ENCODE data around the gene RBM43. TPM values are rescaled to one million over a fixed set of nuclear protein-coding genes. Genes with fewer than 3 reads are reported as not detected.

RBM43 gene
- total RNA-seq, 1 donor from 2014 or later = 4.8 TPM

DNA sequence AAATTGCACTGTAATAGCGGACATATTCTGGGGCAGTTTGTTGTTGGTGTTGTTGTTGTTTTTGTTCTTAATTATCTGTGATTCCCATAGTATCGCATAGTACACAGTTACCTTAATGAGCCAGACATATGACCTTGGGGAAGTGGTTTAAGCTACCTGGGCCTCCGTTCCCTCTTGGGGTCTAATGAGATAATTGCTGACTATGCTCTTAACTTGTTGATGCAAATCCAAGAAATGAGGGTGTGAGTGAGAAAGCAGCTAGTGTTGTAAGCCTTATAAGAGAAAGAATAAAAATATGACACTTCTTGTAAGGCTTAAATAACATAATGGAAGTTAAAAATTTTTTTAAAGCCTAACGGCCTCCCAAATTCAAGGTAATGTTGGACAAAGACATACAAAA, 20.7 kb upstream of the RBM43 start:
- ATAC-seq (ENCODE audit: low read depth) (no peak), DNase-seq (no peak)
- Mint-ChIP-seq H3K27me3 (no peaks in the 10 kb centered on the region), H3K9me3 (no peaks in the 10 kb centered on the region), H3K4me1 (peaks cover 25% of the 10 kb centered on the region), H3K36me3 (ENCODE audit: low read depth) (peaks cover 51% of the 10 kb centered on the region), H3K4me3 (no peak overlapping the region), H3K27ac (no peak overlapping the region)
- intact Hi-C loops (cut with micrococcal nuclease) = no loop called here
- POLR2A ChIA-PET = no interaction called here
- no peak for TF ChIP-seq CTCF (IDR thresholded peaks at IDR 0.05)
- CTCF ChIA-PET = no interaction called here

DNA sequence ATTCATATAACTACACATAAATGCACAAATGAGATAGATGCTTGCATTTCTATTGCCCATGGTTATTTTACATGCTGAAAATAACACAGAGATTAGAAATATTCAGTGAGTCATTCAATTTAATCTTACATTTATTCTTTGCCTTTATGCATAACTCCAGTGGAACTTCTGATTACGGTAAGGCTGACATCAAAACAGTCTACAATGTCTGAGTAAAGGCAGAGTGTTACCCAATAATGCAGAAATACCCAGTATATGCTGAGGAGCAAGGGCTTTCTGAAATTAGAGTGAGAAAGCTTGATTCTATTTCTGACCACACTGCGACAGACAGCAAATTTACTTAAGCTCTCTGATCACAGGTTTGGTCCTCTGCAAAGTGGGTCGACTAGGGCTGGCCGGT, 18.6 kb upstream of the RBM43 start:
- peaks cover 68% of the 10 kb centered on the region for H3K36me3 Mint-ChIP-seq (ENCODE audit: low read depth)
- ATAC-seq (ENCODE audit: low read depth) = no peak

DNA sequence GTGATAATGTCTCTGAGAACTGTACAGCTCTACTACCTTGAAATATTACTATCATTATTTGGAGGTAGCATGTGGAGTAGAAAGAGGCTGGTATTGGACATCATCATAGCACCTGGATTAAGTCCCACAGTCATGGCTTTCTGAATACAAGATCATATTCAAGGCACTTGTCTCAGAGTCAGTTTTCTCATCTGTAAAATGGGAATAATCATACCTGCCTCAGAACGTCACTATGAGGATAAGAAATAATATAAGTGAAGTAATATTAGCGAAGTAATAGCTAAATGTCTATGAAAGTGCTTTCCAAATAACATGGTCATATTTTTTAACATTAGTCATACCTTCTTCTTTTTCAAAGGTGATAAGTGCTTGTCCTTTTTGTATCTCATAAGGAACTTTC, 16.8 kb upstream of the RBM43 start:
- Mint-ChIP-seq H3K9me3 (no peaks in the 10 kb centered on the region), H3K4me1 (no peaks in the 10 kb centered on the region), H3K36me3 (ENCODE audit: low read depth) (peaks cover 82% of the 10 kb centered on the region), H3K27me3 (no peaks in the 10 kb centered on the region), H3K4me3 (no peak overlapping the region), H3K27ac (no peak overlapping the region)
- TF ChIP-seq CTCF (IDR thresholded peaks at IDR 0.05) = no peak
- POLR2A ChIA-PET = no interaction called here
- CTCF ChIA-PET = no interaction called here
- DNase-seq = no peak
- intact Hi-C loops (cut with micrococcal nuclease) = no loop called here
- ATAC-seq (ENCODE audit: low read depth) = no peak

More for the DNA sequence above, 18.6 kb upstream of the RBM43 start:
- H3K27ac Mint-ChIP-seq = no peak overlapping the region
- intact Hi-C loops (cut with micrococcal nuclease) = no loop called here
- H3K4me3 Mint-ChIP-seq = no peak overlapping the region
- DNase-seq = no peak
- peaks cover 7% of the 10 kb centered on the region for H3K4me1 Mint-ChIP-seq
- ChIA-PET CTCF (no interaction called here), POLR2A (interaction anchor here (1.2 kb wide), 1 partner anchor 9 kb away, joined by 3 read pairs; the partner anchor contains the start of gene NMI)
- no peaks in the 10 kb centered on the region for H3K27me3 Mint-ChIP-seq
- H3K9me3 Mint-ChIP-seq = no peaks in the 10 kb centered on the region
- no peak for TF ChIP-seq CTCF (IDR thresholded peaks at IDR 0.05)

- H3K4me1 Mint-ChIP-seq = no peaks in the 10 kb centered on the region
- H3K4me3 Mint-ChIP-seq = no peak overlapping the region
- ATAC-seq (ENCODE audit: low read depth) (no peak), DNase-seq (no peak)
- ChIA-PET CTCF (no interaction called here), POLR2A (no interaction called here)
- no peaks in the 10 kb centered on the region for H3K9me3 Mint-ChIP-seq
- peaks cover 89% of the 10 kb centered on the region for H3K36me3 Mint-ChIP-seq (ENCODE audit: low read depth)
- no peaks in the 10 kb centered on the region for H3K27me3 Mint-ChIP-seq
- intact Hi-C loops (cut with micrococcal nuclease) = no loop called here
- TF ChIP-seq CTCF (IDR thresholded peaks at IDR 0.05) = no peak
- H3K27ac Mint-ChIP-seq = no peak overlapping the region
Measured at GRCh38 chr2:151277067-151277466, 15.4 kb upstream of the RBM43 start.

GRCh38 chr2:151275291-151275690, 13.6 kb upstream of the RBM43 start:
- no peak overlapping the region for H3K27ac Mint-ChIP-seq
- POLR2A ChIA-PET = interaction anchor here (0.9 to 1.0 kb wide), 2 partner anchors 13 to 14 kb away, joined by 3 to 5 read pairs; partner anchors contain the start of gene RBM43
- no peaks in the 10 kb centered on the region for H3K9me3 Mint-ChIP-seq
- peaks cover 89% of the 10 kb centered on the region for H3K36me3 Mint-ChIP-seq (ENCODE audit: low read depth)
- DNase-seq (no peak), ATAC-seq (ENCODE audit: low read depth) (no peak)
- CTCF ChIA-PET = no interaction called here
- no peak for TF ChIP-seq CTCF (IDR thresholded peaks at IDR 0.05)
- H3K4me1 Mint-ChIP-seq = no peaks in the 10 kb centered on the region
- intact Hi-C loops (cut with micrococcal nuclease) = no loop called here
- H3K4me3 Mint-ChIP-seq = no peak overlapping the region
- no peaks in the 10 kb centered on the region for H3K27me3 Mint-ChIP-seq
